A673 (cell line): Measurements from ENCODE around the gene IFT20. TPM values are rescaled to one million over a fixed set of nuclear protein-coding genes. Genes with fewer than 3 reads are reported as not detected.

Experiments
- BruUV-seq: library from RNA; stranded (reverse); fragments of 400-500 nt; replicated peaks from 2 replicates; lab custom pipeline; 2021; lab: Mats Ljungman, UMichigan
- CTCF ChIA-PET: fragments of 300-600 bp; sonication (Branson Sonifier 250); formaldehyde crosslinking; loops from one replicate; lab custom pipeline; 2022; ENCODE audit warnings: antibody characterized with exemption; lab: Charles Lee
- POLR2A ChIA-PET: fragments of 300-600 bp; sonication (Branson Sonifier 250); formaldehyde crosslinking; loops from one replicate; lab custom pipeline; 2022; ENCODE audit warnings: antibody characterized with exemption; ENCODE audit not compliant: low non-redundant PET; lab: Charles Lee
- DNase-seq: peaks from one replicate; pipeline ENCODE4 v3.0.0-alpha.2; 2015; ENCODE audit warnings: low spot score
- H3K27ac ChIP-seq: fragments of 200-600 bp; sonication (generic); 2 replicates; pipeline ENCODE4 v1.5.1; 2016; ENCODE audit warnings: mixed run types, low read depth, mild to moderate bottlenecking, mixed read lengths, antibody characterized with exemption, low read length; ENCODE audit not compliant: poor library complexity, severe bottlenecking
- H3K27me3 ChIP-seq: fragments of 200-600 bp; sonication (generic); replicated peaks from 2 replicates; pipeline ENCODE4 v1.6.1; 2017; ENCODE audit warnings: mixed run types, low read depth, mild to moderate bottlenecking, mixed read lengths, antibody characterized with exemption, low read length; ENCODE audit not compliant: insufficient read depth, poor library complexity
- H3K36me3 ChIP-seq: fragments of 200-600 bp; sonication (generic); 2 replicates; pipeline ENCODE4 v1.6.1; 2016; ENCODE audit warnings: mixed run types, mild to moderate bottlenecking, mixed read lengths, antibody characterized with exemption, low read length; ENCODE audit not compliant: insufficient read depth, poor library complexity, severe bottlenecking
- H3K4me1 ChIP-seq: fragments of 200-600 bp; sonication (generic); 2 replicates; pipeline ENCODE4 v1.6.1; 2017; ENCODE audit warnings: mixed run types, mild to moderate bottlenecking, mixed read lengths, antibody characterized with exemption, low read length; ENCODE audit not compliant: insufficient read depth, poor library complexity, severe bottlenecking
- H3K4me3 ChIP-seq: fragments of 200-600 bp; sonication (generic); 2 replicates; pipeline ENCODE4 v1.5.1; 2016; ENCODE audit warnings: low read depth, mixed run types, mild to moderate bottlenecking, mixed read lengths, low read length; ENCODE audit not compliant: poor library complexity, severe bottlenecking
- H3K9me3 ChIP-seq: fragments of 200-600 bp; sonication (generic); 2 replicates; pipeline ENCODE4 v1.6.1; 2016; ENCODE audit warnings: mixed run types, low read depth, mild to moderate bottlenecking, mixed read lengths, antibody characterized with exemption, low read length; ENCODE audit not compliant: poor library complexity, severe bottlenecking
- EZH2 ChIP-seq: fragments of 200-600 bp; sonication (generic); IDR thresholded peaks from 2 replicates; pipeline ENCODE4 v1.6.1; 2017; ENCODE audit warnings: borderline replicate concordance, low read depth, mild to moderate bottlenecking, mixed read lengths, antibody characterized with exemption, low read length; ENCODE audit not compliant: poor library complexity, severe bottlenecking
- intact Hi-C: fragments of 100-400 bp; cut with micrococcal nuclease; formaldehyde crosslinking; loops from one replicate; pipeline ENCODE4 v1.10.0; 2022; ENCODE audit not compliant: unreplicated experiment
- total RNA-seq: library from RNA; stranded (reverse); gene quantifications from 2 replicates; pipeline ENCODE4 v1.2.3, GENCODE V29; 2021
- TF ChIP-seq, protein P1 (sequence below): fragments of 300-800, 200-600 bp; sonication (generic); conservative IDR thresholded peaks from 2 replicates; pipeline ENCODE4 v1.5.1; 2017; ENCODE audit warnings: low read depth, mild to moderate bottlenecking, antibody characterized with exemption, low read length, moderate library complexity, mixed read lengths

IFT20 gene
- total RNA-seq, 1 experiment from 2014 or later: 21.5 TPM

DNA sequence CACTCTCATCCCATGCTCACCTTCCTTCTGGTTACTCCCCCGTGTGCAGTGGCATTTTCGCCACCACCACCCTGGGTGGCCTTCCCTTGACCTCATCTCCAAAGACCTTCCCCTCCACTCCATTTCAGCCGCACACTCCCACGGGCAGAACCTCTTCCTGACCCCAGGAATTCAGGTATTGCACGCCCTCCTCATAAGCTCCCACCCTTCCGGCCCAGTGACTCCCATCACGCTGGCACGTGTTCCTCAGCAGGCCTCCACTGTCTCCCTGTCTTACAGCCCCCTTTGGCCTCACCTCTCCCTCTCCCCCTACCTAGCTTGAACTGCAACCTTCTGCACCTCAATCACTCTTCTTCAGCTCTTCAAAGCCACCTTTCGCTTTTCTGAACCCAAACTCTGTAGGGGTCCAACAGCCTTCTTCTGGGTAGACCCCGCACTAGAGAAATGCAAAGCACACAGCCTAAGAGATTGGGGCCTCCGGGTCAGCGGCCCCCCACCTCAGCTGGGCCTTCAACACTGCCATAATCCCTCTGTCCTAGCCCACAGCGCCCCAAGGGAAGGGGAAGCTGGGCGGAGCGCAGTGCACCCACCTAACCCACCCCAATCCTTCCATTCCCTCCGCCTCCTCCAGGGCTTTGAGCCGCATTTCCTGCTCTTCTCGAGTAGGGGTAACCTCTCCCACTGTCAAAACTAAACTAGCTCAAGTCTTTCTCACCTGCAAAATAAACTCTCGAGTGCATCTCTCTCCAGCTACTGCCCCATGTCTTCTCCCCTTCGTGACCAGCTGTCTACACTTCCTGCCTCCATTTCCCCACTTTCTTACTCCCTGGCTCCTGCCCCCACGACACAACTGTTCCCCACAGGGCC lies 17.9 kb downstream of the IFT20 start:
- peaks cover 22% of the 10 kb centered on the region for H3K4me1 ChIP-seq
- intact Hi-C loops: no loop called here
- ChIA-PET POLR2A (no interaction called here), CTCF (no interaction called here)
- H3K4me3 ChIP-seq: peak overlapping the region; percentile 73
- H3K9me3 ChIP-seq: no peaks in the 10 kb centered on the region
- DNase-seq: no peak
- H3K27me3 ChIP-seq: no peaks in the 10 kb centered on the region
- TF ChIP-seq, protein P1, sequence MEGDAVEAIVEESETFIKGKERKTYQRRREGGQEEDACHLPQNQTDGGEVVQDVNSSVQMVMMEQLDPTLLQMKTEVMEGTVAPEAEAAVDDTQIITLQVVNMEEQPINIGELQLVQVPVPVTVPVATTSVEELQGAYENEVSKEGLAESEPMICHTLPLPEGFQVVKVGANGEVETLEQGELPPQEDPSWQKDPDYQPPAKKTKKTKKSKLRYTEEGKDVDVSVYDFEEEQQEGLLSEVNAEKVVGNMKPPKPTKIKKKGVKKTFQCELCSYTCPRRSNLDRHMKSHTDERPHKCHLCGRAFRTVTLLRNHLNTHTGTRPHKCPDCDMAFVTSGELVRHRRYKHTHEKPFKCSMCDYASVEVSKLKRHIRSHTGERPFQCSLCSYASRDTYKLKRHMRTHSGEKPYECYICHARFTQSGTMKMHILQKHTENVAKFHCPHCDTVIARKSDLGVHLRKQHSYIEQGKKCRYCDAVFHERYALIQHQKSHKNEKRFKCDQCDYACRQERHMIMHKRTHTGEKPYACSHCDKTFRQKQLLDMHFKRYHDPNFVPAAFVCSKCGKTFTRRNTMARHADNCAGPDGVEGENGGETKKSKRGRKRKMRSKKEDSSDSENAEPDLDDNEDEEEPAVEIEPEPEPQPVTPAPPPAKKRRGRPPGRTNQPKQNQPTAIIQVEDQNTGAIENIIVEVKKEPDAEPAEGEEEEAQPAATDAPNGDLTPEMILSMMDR: no peak
- no peak for TF ChIP-seq EZH2
- no peaks in the 10 kb centered on the region for H3K36me3 ChIP-seq
- H3K27ac ChIP-seq: no peak overlapping the region
- BruUV-seq: no TSS peak

DNA sequence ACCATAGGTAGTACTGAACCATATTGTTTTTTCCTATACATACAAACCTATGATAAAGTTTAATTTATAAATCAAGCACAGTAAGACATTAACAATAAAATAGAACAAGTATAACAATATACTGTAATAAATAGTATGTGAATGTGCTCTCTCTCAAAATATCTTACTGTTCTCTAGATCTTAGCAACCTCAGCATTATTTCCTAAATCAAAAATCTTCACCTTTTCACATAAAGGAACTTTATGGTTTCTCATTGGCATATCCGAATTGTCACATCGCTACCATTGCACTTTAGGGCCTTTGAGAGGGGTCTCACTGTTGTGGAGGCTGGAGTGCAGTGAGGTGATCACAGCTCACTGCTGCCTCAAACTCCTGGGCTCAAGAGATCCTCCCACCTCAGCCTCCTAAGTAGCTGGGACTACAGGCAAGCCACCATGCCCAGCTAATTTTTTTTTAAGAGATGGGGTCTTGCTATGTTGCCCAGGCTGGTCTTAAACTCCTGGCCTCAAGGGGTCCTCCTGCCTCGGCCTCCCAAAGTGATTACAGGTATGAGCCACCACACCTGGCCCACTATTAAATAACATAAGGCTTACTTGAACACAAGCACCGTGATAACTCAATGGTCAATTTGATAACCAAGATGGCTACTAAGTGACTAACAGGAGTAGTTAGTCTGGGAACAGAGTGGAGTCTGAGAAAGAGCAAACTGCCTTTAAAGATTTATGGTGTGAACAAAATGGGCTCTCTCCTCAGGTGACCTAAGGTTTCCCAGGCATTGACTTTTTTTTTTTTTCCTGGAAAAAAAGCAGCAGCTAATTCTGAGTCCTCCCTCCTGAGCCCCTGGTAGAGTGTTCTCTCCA lies 19.2 kb downstream of the IFT20 start:
- POLR2A ChIA-PET: no interaction called here
- Histone ChIP-seq H3K4me1 (peaks cover 10% of the 10 kb centered on the region), H3K9me3 (no peaks in the 10 kb centered on the region), H3K36me3 (no peaks in the 10 kb centered on the region), H3K4me3 (no peak overlapping the region), H3K27ac (no peak overlapping the region), H3K27me3 (no peaks in the 10 kb centered on the region)
- CTCF ChIA-PET: no interaction called here
- intact Hi-C loops: no loop called here
- BruUV-seq: no TSS peak
- TF ChIP-seq, protein P1: no peak
- no peak for TF ChIP-seq EZH2
- DNase-seq: no peak

DNA sequence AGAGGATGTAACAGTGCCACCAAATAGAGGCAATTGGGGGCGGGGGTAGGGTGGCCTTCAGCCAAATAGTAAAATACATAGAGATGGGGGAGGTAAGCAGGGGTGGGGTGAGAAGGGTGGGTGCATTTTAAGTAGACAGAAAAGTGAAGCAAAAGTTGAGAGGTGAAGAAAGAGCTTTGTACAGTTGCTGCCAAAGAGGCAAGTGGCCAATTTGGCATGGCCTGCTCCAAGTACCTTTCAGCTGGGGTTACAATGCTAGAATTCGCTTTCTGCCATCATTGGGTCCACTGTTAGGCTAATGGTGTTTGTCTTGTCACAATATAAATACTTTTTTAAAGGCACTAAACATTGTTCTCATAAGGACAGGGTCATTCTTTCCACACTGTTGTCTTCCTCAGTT lies 21.4 kb downstream of the IFT20 start:
- H3K9me3 ChIP-seq: no peaks in the 10 kb centered on the region
- BruUV-seq: no TSS peak
- H3K36me3 ChIP-seq: no peaks in the 10 kb centered on the region
- TF ChIP-seq, protein P1: no peak
- no peak for TF ChIP-seq EZH2
- H3K4me3 ChIP-seq: no peak overlapping the region
- H3K27me3 ChIP-seq: no peaks in the 10 kb centered on the region
- no peak for DNase-seq
- intact Hi-C loops: no loop called here
- peaks cover 7% of the 10 kb centered on the region for H3K4me1 ChIP-seq
- POLR2A ChIA-PET: no interaction called here
- no peak overlapping the region for H3K27ac ChIP-seq
- CTCF ChIA-PET: no interaction called here
